AG09319 (cell line): ENCODE results near the gene CAMK2B.

Experiments
- DNase-seq: peaks from one replicate; pipeline ENCODE4 v3.0.0-alpha.2; 2010; ENCODE audit warnings: low read depth; ENCODE audit errors: extremely low read depth
- CTCF ChIP-seq: IDR thresholded peaks from 2 replicates; pipeline ENCODE4 v1.5.1; 2011; ENCODE audit warnings: low read depth, mild to moderate bottlenecking, inconsistent platforms, low read length, moderate library complexity

The CAMK2B gene

GRCh38 chr7:44238116-44238695, 87.2 kb downstream of the CAMK2B start:
- DNase-seq, result no peak
- no peak for TF ChIP-seq CTCF

GRCh38 chr7:44237696-44238095, 87.7 kb downstream of the CAMK2B start:
- no peak for DNase-seq
- TF ChIP-seq CTCF, result no peak

GRCh38 chr7:44236333-44236728, 89.1 kb downstream of the CAMK2B start:
- TF ChIP-seq CTCF, result no peak
- no peak for DNase-seq

GRCh38 chr7:44235582-44236332, 89.6 kb downstream of the CAMK2B start:
- no peak for DNase-seq
- no peak for TF ChIP-seq CTCF

- DNase-seq, result no peak
- TF ChIP-seq CTCF, result no peak
These were observed 90.3 kb downstream of the CAMK2B start for GRCh38 chr7:44235066-44235465.

- no peak for DNase-seq
- no peak for TF ChIP-seq CTCF
These were observed 92.3 kb downstream of the CAMK2B start for GRCh38 chr7:44232901-44233715.

GRCh38 chr7:44232396-44232795, 93.0 kb downstream of the CAMK2B start:
- DNase-seq, result no peak
- TF ChIP-seq CTCF, result no peak
